ENCODE results near the gene BPTF. TPM values are rescaled to one million over a fixed set of nuclear protein-coding genes. Genes with fewer than 3 reads are reported as not detected.

BPTF gene, protein sequence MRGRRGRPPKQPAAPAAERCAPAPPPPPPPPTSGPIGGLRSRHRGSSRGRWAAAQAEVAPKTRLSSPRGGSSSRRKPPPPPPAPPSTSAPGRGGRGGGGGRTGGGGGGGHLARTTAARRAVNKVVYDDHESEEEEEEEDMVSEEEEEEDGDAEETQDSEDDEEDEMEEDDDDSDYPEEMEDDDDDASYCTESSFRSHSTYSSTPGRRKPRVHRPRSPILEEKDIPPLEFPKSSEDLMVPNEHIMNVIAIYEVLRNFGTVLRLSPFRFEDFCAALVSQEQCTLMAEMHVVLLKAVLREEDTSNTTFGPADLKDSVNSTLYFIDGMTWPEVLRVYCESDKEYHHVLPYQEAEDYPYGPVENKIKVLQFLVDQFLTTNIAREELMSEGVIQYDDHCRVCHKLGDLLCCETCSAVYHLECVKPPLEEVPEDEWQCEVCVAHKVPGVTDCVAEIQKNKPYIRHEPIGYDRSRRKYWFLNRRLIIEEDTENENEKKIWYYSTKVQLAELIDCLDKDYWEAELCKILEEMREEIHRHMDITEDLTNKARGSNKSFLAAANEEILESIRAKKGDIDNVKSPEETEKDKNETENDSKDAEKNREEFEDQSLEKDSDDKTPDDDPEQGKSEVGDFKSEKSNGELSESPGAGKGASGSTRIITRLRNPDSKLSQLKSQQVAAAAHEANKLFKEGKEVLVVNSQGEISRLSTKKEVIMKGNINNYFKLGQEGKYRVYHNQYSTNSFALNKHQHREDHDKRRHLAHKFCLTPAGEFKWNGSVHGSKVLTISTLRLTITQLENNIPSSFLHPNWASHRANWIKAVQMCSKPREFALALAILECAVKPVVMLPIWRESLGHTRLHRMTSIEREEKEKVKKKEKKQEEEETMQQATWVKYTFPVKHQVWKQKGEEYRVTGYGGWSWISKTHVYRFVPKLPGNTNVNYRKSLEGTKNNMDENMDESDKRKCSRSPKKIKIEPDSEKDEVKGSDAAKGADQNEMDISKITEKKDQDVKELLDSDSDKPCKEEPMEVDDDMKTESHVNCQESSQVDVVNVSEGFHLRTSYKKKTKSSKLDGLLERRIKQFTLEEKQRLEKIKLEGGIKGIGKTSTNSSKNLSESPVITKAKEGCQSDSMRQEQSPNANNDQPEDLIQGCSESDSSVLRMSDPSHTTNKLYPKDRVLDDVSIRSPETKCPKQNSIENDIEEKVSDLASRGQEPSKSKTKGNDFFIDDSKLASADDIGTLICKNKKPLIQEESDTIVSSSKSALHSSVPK (N-terminal part only)
- 48.5 TPM for total RNA-seq
- polyA plus RNA-seq: 29.8 TPM
- long read RNA-seq, donor 1: 0 reads
- long read RNA-seq, donor 2: 0 reads
- long read RNA-seq, donor 3, partial matches to known transcripts: 14 of 14 reads
- long read RNA-seq, donor 3, other reads (novel, unspliced or antisense): 0 of 14 reads
- long read RNA-seq, donor 4, partial matches to known transcripts: 7 of 9 reads
- long read RNA-seq, donor 4, other reads (novel, unspliced or antisense): 0 of 9 reads
- long read RNA-seq, donor 5, partial matches to known transcripts: 20 of 22 reads
- long read RNA-seq, donor 5, other reads (novel, unspliced or antisense): 0 of 22 reads
- long read RNA-seq, donor 6, partial matches to known transcripts: 0 of 3 reads
- long read RNA-seq, donor 6, other reads (novel, unspliced or antisense): 0 of 3 reads
- long read RNA-seq, donor 7, partial matches to known transcripts: 0 of 1 reads
- long read RNA-seq, donor 7, other reads (novel, unspliced or antisense): 0 of 1 reads
- long read RNA-seq, donor 8, partial matches to known transcripts: 0 of 1 reads
- long read RNA-seq, donor 8, other reads (novel, unspliced or antisense): 0 of 1 reads
- long read RNA-seq, donor 9: 0 reads
- long read RNA-seq, donor 10, partial matches to known transcripts: 5 of 7 reads
- long read RNA-seq, donor 10, other reads (novel, unspliced or antisense): 0 of 7 reads

DNA sequence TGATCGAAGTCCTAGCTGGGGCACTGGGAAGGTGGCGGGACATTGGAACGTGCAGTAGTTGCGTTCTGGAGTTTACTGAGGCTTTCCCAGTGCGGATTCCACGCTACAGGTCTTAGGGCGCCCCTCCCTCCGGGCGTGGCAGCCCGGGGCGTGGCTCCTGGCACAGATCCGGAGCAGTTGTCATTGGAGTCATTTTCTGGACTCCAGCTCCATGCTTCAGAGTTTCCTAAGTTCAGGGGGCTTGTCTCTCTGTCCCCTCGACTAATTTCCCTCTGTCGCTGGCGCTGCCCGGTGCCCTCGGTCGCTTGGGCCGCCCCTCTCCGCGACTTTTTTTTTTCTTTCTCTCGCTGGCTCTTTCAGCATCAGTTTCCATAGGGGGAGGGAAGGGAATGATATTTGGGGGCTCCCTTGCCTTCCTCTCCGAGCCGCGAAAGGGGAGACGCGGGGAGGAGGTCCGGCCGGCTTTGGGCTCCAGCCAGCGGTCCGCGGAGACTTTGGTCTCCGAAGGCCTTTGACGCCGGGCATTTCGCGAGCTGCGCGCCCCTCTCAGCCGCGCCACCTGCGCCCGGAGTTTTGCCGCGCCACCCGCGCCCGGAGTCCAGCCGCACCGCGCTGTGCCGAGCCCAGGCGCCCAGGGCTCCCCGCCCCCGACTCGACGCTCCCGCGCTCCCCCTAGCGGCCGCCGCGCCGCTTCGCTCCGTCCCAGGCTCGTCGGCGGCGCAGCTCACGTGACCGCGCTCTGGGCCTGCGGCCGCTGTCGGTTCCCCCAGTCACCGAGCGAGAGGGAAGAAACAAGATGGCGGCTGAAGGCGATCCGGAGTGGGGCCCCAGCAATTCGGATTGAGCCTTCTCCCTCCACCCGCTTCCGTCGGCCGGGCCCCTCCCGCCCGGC, at the start of gene BPTF:
Gene BPTF, plus strand, starts transcription at position 769 of the 892 bp plus-strand sequence. CDS start 222 bp downstream, outside the sequence.
- H3K4me3 ChIP-seq (ENCODE audit: low read length in 2 of 2): peak within 1 kb of the TSS; percentile 70 to 80
- H3K4me1 ChIP-seq (ENCODE audit: control insufficient read depth in 2 of 2, insufficient read depth in 2 of 2, low read length in 2 of 2): peaks cover 0 to 18% of the 10 kb centered on the region in 2 donors
- no peaks in the 10 kb centered on the region for H3K9me3 ChIP-seq (ENCODE audit: control insufficient read depth in 2 of 2, insufficient read depth in 1 of 2, low read length in 1 of 2)
- H3K36me3 ChIP-seq (ENCODE audit: control insufficient read depth in 2 of 2, insufficient read depth in 2 of 2, low read length in 1 of 2): peaks cover 0 to 6% of the 10 kb centered on the region in 2 donors
- H3K27me3 ChIP-seq (ENCODE audit: control insufficient read depth in 2 of 2, insufficient read depth in 1 of 2, low read length in 1 of 2): peaks cover 0 to 15% of the 10 kb centered on the region in 2 donors
- peak; percentile 71 to 96 (median 91) for DNase-seq (ENCODE audit: low read depth in 6 of 9, low spot score in 9 of 9)
- peak within 1 kb of the TSS; percentile 94 to 99 for H3K27ac ChIP-seq (ENCODE audit: low read depth in 1 of 2, low read length in 1 of 2)
- WGBS: under 1% methylated on average over 88 of the region's 88 CpGs

DNA sequence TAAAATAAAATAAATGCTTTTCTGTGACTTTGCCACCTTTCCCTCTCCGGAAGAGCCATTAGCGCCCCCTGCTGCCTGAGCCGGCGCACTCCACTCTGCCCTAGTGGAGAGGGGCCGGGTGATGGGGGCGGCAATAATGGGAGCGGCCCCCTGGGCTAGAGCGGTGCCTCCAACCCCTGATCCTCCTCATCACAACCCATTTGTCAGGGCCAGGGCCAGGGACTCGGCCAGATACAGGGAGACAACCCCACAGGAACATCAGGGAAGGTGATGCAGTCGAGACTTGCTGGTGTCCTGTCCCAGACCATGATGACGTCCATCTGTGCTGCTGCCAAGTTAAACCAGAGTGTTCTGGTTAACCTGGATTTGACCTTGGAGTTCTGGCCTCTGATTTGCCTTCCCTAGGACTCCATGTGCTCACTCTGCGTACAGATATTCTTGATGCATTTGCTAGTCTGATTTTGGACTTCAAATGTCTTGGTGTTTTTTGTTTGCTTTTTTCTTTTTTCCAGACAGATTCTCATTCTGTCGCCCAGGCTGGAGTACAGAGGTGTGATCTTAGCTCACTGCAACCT, 46.1 kb upstream of the BPTF start:
- Histone ChIP-seq H3K9me3 (ENCODE audit: control insufficient read depth in 2 of 2, insufficient read depth in 1 of 2, low read length in 1 of 2) (no peaks in the 10 kb centered on the region), H3K27me3 (ENCODE audit: control insufficient read depth in 2 of 2, insufficient read depth in 1 of 2, low read length in 1 of 2) (no peaks in the 10 kb centered on the region), H3K36me3 (ENCODE audit: control insufficient read depth in 2 of 2, insufficient read depth in 2 of 2, low read length in 1 of 2) (no peaks in the 10 kb centered on the region), H3K4me1 (ENCODE audit: control insufficient read depth in 2 of 2, insufficient read depth in 2 of 2, low read length in 2 of 2) (peaks cover 0 to 5% of the 10 kb centered on the region in 2 donors), H3K4me3 (ENCODE audit: low read length in 2 of 2) (no peak overlapping the region), H3K27ac (ENCODE audit: low read depth in 1 of 2, low read length in 1 of 2) (no peak overlapping the region)
- peak in 1 of 9 donors; percentile 30 for DNase-seq (ENCODE audit: low read depth in 6 of 9, low spot score in 9 of 9)
- 76% methylated on average over 13 of the region's 13 CpGs for WGBS

DNA sequence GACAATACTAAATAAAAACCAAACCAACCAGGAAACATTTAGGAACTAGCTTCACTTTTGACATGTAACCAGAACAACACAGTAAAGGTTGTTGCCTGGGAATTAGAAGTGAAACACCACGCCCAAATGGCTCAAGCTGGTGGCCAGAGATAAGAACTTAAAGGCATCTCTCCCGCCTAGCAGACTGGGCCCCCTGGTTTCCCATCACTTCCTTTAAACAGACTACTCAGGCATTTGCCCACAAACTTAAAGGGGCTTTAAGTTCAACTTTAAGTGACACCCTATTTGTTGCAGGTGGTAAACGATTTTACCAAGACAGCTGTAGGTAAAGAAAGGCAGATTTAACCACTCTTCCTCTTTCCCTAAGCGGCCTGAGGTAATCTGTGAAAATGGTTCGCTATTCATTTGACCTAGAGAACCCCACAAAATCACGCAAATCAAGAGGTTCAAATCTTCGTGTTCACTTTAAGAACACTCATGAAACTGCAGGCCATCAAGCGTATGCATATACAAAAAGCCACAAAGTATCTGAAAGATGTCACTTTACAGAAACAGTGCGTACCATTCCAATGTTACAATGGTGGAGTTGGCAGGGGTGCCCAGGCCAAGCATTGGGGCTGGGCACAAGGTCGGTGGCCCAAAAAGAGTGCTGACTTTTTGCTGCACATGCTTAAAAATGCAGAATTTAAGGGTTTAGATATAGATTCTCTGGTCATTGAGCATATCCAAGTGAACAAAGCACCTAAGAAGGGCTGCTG, 40.8 kb upstream of the BPTF start:
- peaks cover 7 to 16% of the 10 kb centered on the region in 2 donors for H3K4me1 ChIP-seq (ENCODE audit: control insufficient read depth in 2 of 2, insufficient read depth in 2 of 2, low read length in 2 of 2)
- peak in 4 of 9 donors; percentile 11 to 56 (median 18) for DNase-seq (ENCODE audit: low read depth in 6 of 9, low spot score in 9 of 9)
- no peaks in the 10 kb centered on the region for H3K9me3 ChIP-seq (ENCODE audit: control insufficient read depth in 2 of 2, insufficient read depth in 1 of 2, low read length in 1 of 2)
- WGBS: 15% methylated on average over 10 of the region's 10 CpGs
- H3K4me3 ChIP-seq (ENCODE audit: low read length in 2 of 2): no peak overlapping the region
- H3K36me3 ChIP-seq (ENCODE audit: control insufficient read depth in 2 of 2, insufficient read depth in 2 of 2, low read length in 1 of 2): no peaks in the 10 kb centered on the region
- H3K27ac ChIP-seq (ENCODE audit: low read depth in 1 of 2, low read length in 1 of 2): peak overlapping the region in 1 of 2 donors; percentile 23
- no peaks in the 10 kb centered on the region for H3K27me3 ChIP-seq (ENCODE audit: control insufficient read depth in 2 of 2, insufficient read depth in 1 of 2, low read length in 1 of 2)

DNA sequence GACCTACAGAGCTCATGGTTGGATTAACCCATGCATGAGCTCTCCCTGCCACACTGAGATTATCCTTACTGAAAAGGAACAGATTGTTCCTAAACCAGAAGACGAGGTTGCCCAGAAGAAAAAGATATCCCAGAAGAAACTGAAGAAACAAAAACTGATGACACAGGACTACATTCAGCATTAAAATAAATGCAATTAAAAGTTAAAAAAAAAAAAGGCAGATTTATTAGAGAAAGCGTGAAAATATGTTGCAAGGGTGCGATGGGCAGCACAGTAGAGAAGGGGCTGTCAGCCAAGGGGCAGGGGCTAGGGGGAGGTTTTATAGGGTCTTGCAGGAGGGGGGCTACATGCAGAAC, 40.2 kb upstream of the BPTF start:
- DNase-seq (ENCODE audit: low read depth in 6 of 9, low spot score in 9 of 9): no peak
- Histone ChIP-seq H3K4me1 (ENCODE audit: control insufficient read depth in 2 of 2, insufficient read depth in 2 of 2, low read length in 2 of 2) (peaks cover 7 to 16% of the 10 kb centered on the region in 2 donors), H3K9me3 (ENCODE audit: control insufficient read depth in 2 of 2, insufficient read depth in 1 of 2, low read length in 1 of 2) (no peaks in the 10 kb centered on the region), H3K27me3 (ENCODE audit: control insufficient read depth in 2 of 2, insufficient read depth in 1 of 2, low read length in 1 of 2) (no peaks in the 10 kb centered on the region), H3K4me3 (ENCODE audit: low read length in 2 of 2) (no peak overlapping the region), H3K36me3 (ENCODE audit: control insufficient read depth in 2 of 2, insufficient read depth in 2 of 2, low read length in 1 of 2) (no peaks in the 10 kb centered on the region), H3K27ac (ENCODE audit: low read depth in 1 of 2, low read length in 1 of 2) (peak overlapping the region in 1 of 2 donors; percentile 23)
- over 99% methylated on average over 3 of the region's 3 CpGs for WGBS

DNA sequence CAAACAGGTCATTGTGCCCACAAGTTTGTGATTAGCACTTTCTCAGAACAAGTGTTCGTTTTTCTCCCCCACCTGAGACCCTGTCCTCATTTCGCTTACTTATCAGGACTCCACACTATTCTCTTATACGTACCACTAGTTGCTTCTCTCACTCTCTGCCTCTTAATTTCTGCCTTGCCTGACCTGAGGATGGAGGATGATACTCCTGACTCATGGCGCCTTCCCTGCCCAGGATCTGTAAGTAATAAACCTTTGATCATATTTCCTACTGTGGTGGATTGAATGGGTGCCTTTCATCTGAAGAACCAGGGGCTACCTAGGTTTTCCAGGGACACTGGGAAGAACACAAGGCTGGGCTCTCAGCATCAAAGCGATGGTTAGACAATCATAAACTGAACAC, 39.8 kb upstream of the BPTF start:
- WGBS: 98% methylated on average over 5 of the region's 5 CpGs
- DNase-seq (ENCODE audit: low read depth in 6 of 9, low spot score in 9 of 9): no peak
- no peaks in the 10 kb centered on the region for H3K36me3 ChIP-seq (ENCODE audit: control insufficient read depth in 2 of 2, insufficient read depth in 2 of 2, low read length in 1 of 2)
- no peak overlapping the region for H3K27ac ChIP-seq (ENCODE audit: low read depth in 1 of 2, low read length in 1 of 2)
- H3K9me3 ChIP-seq (ENCODE audit: control insufficient read depth in 2 of 2, insufficient read depth in 1 of 2, low read length in 1 of 2): no peaks in the 10 kb centered on the region
- H3K4me1 ChIP-seq (ENCODE audit: control insufficient read depth in 2 of 2, insufficient read depth in 2 of 2, low read length in 2 of 2): peaks cover 7 to 16% of the 10 kb centered on the region in 2 donors
- H3K4me3 ChIP-seq (ENCODE audit: low read length in 2 of 2): no peak overlapping the region
- H3K27me3 ChIP-seq (ENCODE audit: control insufficient read depth in 2 of 2, insufficient read depth in 1 of 2, low read length in 1 of 2): no peaks in the 10 kb centered on the region

DNA sequence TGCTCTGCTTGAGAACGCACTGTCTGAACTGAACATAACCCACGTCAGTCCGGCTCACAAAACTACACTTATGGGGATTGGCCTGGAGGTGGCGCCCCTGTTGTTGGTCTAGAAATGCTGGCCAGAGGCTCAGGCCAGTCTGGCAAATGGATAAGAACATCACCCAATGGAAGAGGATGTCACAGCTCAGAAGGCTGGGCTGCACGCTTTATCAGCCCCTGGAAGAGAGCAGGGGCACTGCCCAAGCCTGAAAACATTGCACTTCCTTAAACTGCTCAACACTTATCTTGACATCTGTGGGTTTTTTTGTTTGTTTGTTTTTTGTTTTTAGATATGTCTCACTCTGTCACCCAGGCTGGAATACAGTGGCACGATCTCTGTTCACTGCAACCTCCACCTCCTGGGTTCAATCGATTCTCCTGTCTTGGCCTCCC, 24.8 kb upstream of the BPTF start:
- Histone ChIP-seq H3K9me3 (ENCODE audit: control insufficient read depth in 2 of 2, insufficient read depth in 1 of 2, low read length in 1 of 2) (no peaks in the 10 kb centered on the region), H3K27ac (ENCODE audit: low read depth in 1 of 2, low read length in 1 of 2) (no peak overlapping the region), H3K27me3 (ENCODE audit: control insufficient read depth in 2 of 2, insufficient read depth in 1 of 2, low read length in 1 of 2) (no peaks in the 10 kb centered on the region), H3K4me1 (ENCODE audit: control insufficient read depth in 2 of 2, insufficient read depth in 2 of 2, low read length in 2 of 2) (peaks cover 0 to 3% of the 10 kb centered on the region in 2 donors), H3K4me3 (ENCODE audit: low read length in 2 of 2) (no peak overlapping the region), H3K36me3 (ENCODE audit: control insufficient read depth in 2 of 2, insufficient read depth in 2 of 2, low read length in 1 of 2) (no peaks in the 10 kb centered on the region)
- peak in 2 of 9 donors; percentile 13 to 26 for DNase-seq (ENCODE audit: low read depth in 6 of 9, low spot score in 9 of 9)
- 85% methylated on average over 7 of the region's 7 CpGs for WGBS

Data from thymus (tissue), 14 donors.